Measurements from ENCODE around the gene SLC13A5.

SLC13A5 gene

GRCh38 chr17:6636616-6637457 lies 76.3 kb downstream of the SLC13A5 start:
- no peak for DNase-seq

GRCh38 chr17:6636105-6636504 lies 77.1 kb downstream of the SLC13A5 start:
- no peak for DNase-seq
